PC-3 (cell line): ENCODE measurements around the gene NRL. TPM values are rescaled to one million over a fixed set of nuclear protein-coding genes. Genes with fewer than 3 reads are reported as not detected.

Experiments
- ATAC-seq: fragments of 200-7000 bp; cut with Tn5 transposase; 2 replicates; pipeline ENCODE4 v1.9.1; 2020; ENCODE audit warnings: mild to moderate bottlenecking, moderate library complexity
- BruUV-seq: library from RNA; stranded (reverse); fragments of 400-500 nt; replicated peaks from 2 replicates; lab custom pipeline; 2021; lab: Mats Ljungman, UMichigan
- CTCF ChIA-PET: fragments of 300-600 bp; sonication (Branson Sonifier 250); formaldehyde crosslinking; loops from one replicate; lab custom pipeline; 2022; ENCODE audit warnings: antibody characterized with exemption; lab: Charles Lee
- POLR2A ChIA-PET: fragments of 300-600 bp; sonication (Branson Sonifier 250); formaldehyde crosslinking; loops from one replicate; lab custom pipeline; 2022; ENCODE audit warnings: antibody characterized with exemption; ENCODE audit not compliant: unreplicated experiment; lab: Charles Lee
- DNase-seq: peaks from one replicate; pipeline ENCODE4 v3.0.0-alpha.2; 2015
- H2AFZ ChIP-seq: fragments of 300-600 bp; sonication (generic); 2 replicates; pipeline ENCODE4 v1.6.0; 2016; ENCODE audit warnings: antibody characterized with exemption, low read length
- H3F3A ChIP-seq: fragments of 300-600 bp; sonication (generic); one replicate; pipeline ENCODE4 v1.6.0; 2017; ENCODE audit warnings: antibody characterized with exemption, low read length, control low read depth, mild to moderate bottlenecking; ENCODE audit not compliant: unreplicated experiment
- H3K27ac ChIP-seq: fragments of 300-600 bp; sonication (generic); 2 replicates; pipeline ENCODE4 v1.5.1; 2016; ENCODE audit warnings: mild to moderate bottlenecking, low read length
- H3K27me3 ChIP-seq: fragments of 300-600 bp; sonication (generic); 2 replicates; pipeline ENCODE4 v1.6.1; 2016; ENCODE audit warnings: low read length, mixed read lengths
- H3K36me3 ChIP-seq: fragments of 300-600 bp; sonication (generic); 2 replicates; pipeline ENCODE4 v1.6.1; 2016; ENCODE audit warnings: low read depth, mixed run types, low read length, mixed read lengths
- H3K4me1 ChIP-seq: fragments of 300-600 bp; sonication (generic); 2 replicates; pipeline ENCODE4 v1.5.1; 2016; ENCODE audit warnings: low read length; ENCODE audit not compliant: insufficient read depth
- H3K4me2 ChIP-seq: fragments of 300-600 bp; sonication (generic); 2 replicates; pipeline ENCODE4 v1.6.0; 2016; ENCODE audit warnings: low read length
- H3K4me3 ChIP-seq: fragments of 300-600 bp; sonication (generic); 2 replicates; pipeline ENCODE4 v1.5.1; 2016; ENCODE audit warnings: mild to moderate bottlenecking, low read length, mixed read lengths
- H3K79me2 ChIP-seq: fragments of 300-600 bp; sonication (generic); 2 replicates; pipeline ENCODE4 v1.6.1; 2017; ENCODE audit warnings: low read length, mixed read lengths
- H3K9ac ChIP-seq: fragments of 300-600 bp; sonication (generic); 2 replicates; pipeline ENCODE4 v1.6.0; 2016; ENCODE audit warnings: mild to moderate bottlenecking, low read length
- H3K9me2 ChIP-seq: fragments of 300-600 bp; sonication (generic); replicated peaks from 2 replicates; pipeline ENCODE4 v1.6.1; 2016; ENCODE audit warnings: mixed run types, low read length, mixed read lengths
- H3K9me3 ChIP-seq: fragments of 300-600 bp; sonication (generic); 2 replicates; pipeline ENCODE4 v1.6.1; 2016; ENCODE audit warnings: low read length, mixed read lengths
- H4K20me1 ChIP-seq: fragments of 300-600 bp; sonication (generic); 2 replicates; pipeline ENCODE4 v1.6.1; 2016; ENCODE audit warnings: low read length, mixed read lengths
- EZH2 ChIP-seq: fragments of 300-600 bp; sonication (generic); IDR thresholded peaks from one replicate; pipeline ENCODE4 v1.6.1; 2017; ENCODE audit warnings: antibody characterized with exemption, mild to moderate bottlenecking, low read length; ENCODE audit not compliant: unreplicated experiment
- EZH2phosphoT487 ChIP-seq: fragments of 300-600 bp; sonication (generic); IDR thresholded peaks from 2 replicates; pipeline ENCODE4 v1.6.1; 2018; ENCODE audit warnings: mild to moderate bottlenecking, antibody characterized with exemption, low read length, borderline replicate concordance
- intact Hi-C: fragments of 100-400 bp; cut with micrococcal nuclease; formaldehyde crosslinking; loops from 2 replicates; pipeline ENCODE4 v1.9.0; 2023
- total RNA-seq: library from RNA; depleted of rRNA; stranded (reverse); fragments of >200 nt; gene quantifications from 2 replicates; pipeline ENCODE4 v1.2.3, GENCODE V29; 2014
- TF ChIP-seq, protein P1 (sequence below): fragments of 300-600 bp; sonication (generic); conservative IDR thresholded peaks from 2 replicates; pipeline ENCODE4 v1.5.1; 2017; ENCODE audit warnings: antibody characterized with exemption, low read depth, mild to moderate bottlenecking, low read length

The NRL gene
- total RNA-seq, 1 experiment from 2014 or later: 1.5 TPM

DNA sequence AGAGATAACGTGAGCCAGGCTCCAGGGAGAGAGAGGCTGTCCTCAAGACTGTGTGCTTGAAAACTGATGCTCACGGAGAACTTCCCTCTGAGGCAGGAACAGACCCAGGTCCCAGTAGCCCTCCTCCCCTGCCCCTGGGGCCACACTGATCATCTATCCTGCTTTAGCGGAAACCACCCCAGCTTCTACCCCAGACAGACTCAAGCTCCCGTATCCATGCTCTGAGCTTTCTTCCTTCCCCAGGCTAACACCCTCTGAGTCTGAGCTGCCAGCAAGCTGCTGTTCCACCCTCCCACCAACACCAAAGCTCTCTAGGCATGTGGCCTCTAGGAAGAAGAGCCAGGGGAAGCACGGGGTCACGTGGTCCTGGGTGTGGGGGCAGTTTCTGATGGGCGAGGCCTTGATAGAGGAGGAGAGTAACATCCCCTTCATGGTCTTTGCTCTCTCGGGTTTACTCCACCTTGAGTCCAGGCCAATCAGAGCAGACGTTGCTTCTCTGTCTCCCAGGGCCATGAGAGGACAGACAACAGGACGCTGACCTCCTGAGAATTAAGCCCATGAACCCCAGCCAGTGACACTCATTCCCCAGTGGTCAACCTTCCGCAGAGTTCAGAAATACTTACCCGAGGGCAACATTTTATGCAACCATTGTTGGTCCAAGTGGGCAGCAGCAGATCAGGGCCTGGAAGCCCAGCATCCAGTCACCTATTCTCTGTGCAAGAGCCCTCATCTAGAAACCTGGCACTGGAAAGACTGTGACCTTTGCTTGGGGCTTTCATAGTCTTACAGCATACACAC lies 19.3 kb downstream of the NRL start:
- Histone ChIP-seq H3K4me2 (peak overlapping the region; percentile 93), H4K20me1 (no peaks in the 10 kb centered on the region), H3K27ac (no peak overlapping the region), H3K9me3 (no peaks in the 10 kb centered on the region), H2AFZ (0 out of 2 replicates have a peak overlapping the region, but pooled peaks have one; percentile 97), H3K4me1 (peaks cover 9% of the 10 kb centered on the region), H3F3A (no peaks in the 10 kb centered on the region), H3K27me3 (no peaks in the 10 kb centered on the region), H3K4me3 (peak overlapping the region; percentile 83), H3K79me2 (peaks cover 8% of the 10 kb centered on the region; the same call in 1 of the 2 replicates), H3K36me3 (no peaks in the 10 kb centered on the region), H3K9ac (peak overlapping the region; percentile 79), H3K9me2 (no peaks in the 10 kb centered on the region)
- ATAC-seq (no peak), DNase-seq (no peak)
- no peak for TF ChIP-seq EZH2
- TF ChIP-seq, protein P1, sequence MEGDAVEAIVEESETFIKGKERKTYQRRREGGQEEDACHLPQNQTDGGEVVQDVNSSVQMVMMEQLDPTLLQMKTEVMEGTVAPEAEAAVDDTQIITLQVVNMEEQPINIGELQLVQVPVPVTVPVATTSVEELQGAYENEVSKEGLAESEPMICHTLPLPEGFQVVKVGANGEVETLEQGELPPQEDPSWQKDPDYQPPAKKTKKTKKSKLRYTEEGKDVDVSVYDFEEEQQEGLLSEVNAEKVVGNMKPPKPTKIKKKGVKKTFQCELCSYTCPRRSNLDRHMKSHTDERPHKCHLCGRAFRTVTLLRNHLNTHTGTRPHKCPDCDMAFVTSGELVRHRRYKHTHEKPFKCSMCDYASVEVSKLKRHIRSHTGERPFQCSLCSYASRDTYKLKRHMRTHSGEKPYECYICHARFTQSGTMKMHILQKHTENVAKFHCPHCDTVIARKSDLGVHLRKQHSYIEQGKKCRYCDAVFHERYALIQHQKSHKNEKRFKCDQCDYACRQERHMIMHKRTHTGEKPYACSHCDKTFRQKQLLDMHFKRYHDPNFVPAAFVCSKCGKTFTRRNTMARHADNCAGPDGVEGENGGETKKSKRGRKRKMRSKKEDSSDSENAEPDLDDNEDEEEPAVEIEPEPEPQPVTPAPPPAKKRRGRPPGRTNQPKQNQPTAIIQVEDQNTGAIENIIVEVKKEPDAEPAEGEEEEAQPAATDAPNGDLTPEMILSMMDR: no peak
- no peak for TF ChIP-seq EZH2phosphoT487
- BruUV-seq: no TSS peak
- CTCF ChIA-PET: interaction anchor here (1.4 kb wide), 1 partner anchor 13 kb away, joined by 4 read pairs; no protein-coding TSS in a partner anchor
- intact Hi-C loops: loop anchor here (2.0 kb wide), 1 partner anchor 45 kb away; the partner anchor contains the start of gene EMC9
- POLR2A ChIA-PET: interaction anchor here (0.6 kb wide), 1 partner anchor 19 kb away, joined by 3 read pairs; the partner anchor contains the start of genes DCAF11 and NRL

DNA sequence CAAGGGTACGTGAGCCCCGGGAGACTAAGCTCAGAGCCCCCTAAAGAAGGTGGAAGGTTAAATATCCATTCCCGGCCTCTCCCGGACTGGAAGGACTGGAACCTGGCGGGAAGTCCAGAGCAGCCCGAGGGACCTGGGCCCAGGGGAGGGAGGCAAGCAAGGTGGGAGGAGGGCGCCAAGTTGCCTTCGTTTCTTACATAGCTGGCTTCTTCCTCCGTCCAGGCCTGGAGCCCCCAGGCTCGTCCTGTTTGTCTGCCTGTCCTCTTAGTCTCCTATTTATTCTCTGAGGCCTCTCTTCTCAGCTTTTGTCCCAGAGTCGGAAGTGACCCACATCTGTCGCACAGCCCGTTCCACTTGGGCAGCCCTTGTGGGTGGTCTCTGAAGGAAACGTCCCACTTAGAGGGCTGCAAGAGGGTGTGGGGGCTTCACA lies 19.9 kb downstream of the NRL start:
- H2AFZ ChIP-seq: peak overlapping the region; percentile 97
- no peaks in the 10 kb centered on the region for H3K27me3 ChIP-seq
- ChIA-PET CTCF (interaction anchor here (1.4 kb wide), 1 partner anchor 14 kb away, joined by 4 read pairs; no protein-coding TSS in a partner anchor), POLR2A (interaction anchor here (0.6 kb wide), 1 partner anchor 20 kb away, joined by 3 read pairs; the partner anchor contains the start of genes DCAF11 and NRL)
- H3K4me3 ChIP-seq: peak overlapping the region; percentile 83
- no peaks in the 10 kb centered on the region for H3K9me3 ChIP-seq
- TF ChIP-seq EZH2phosphoT487 (no peak), EZH2 (no peak)
- TF ChIP-seq, protein P1: no peak
- H3K4me1 ChIP-seq: peaks cover 9% of the 10 kb centered on the region
- no peaks in the 10 kb centered on the region for H4K20me1 ChIP-seq
- no peaks in the 10 kb centered on the region for H3K36me3 ChIP-seq
- ATAC-seq (peak; percentile 1; the same call in 1 of the 2 replicates), DNase-seq (no peak)
- BruUV-seq: no TSS peak
- intact Hi-C loops: loop anchor here (1.0 to 2.0 kb wide), 2 partner anchors 13 to 46 kb away; partner anchors contain the start of gene EMC9
- H3K79me2 ChIP-seq: peaks cover 8% of the 10 kb centered on the region; the same call in 1 of the 2 replicates
- peak overlapping the region; percentile 23; the same call in 1 of the 2 replicates for H3K27ac ChIP-seq
- H3K9me2 ChIP-seq: no peaks in the 10 kb centered on the region
- H3K9ac ChIP-seq: peak overlapping the region; percentile 79
- H3F3A ChIP-seq: no peaks in the 10 kb centered on the region
- peak overlapping the region; percentile 93 for H3K4me2 ChIP-seq
